CD14-positive monocyte (primary cell): ENCODE results near the gene GPC6. TPM values are rescaled to one million over a fixed set of nuclear protein-coding genes. Genes with fewer than 3 reads are reported as not detected.

ENCODE experiments used
- DNase-seq, 3 donors: peaks; one replicate each; pipeline ENCODE4 v3.0.0-alpha.2; 2011 to 2022
- H2AFZ ChIP-seq: 2 replicates; pipeline ENCODE4 v1.6.0; 2012; ENCODE audit warnings: mild to moderate bottlenecking, low read depth, low read length, inconsistent platforms; ENCODE audit not compliant: insufficient read depth, poor library complexity, severe bottlenecking
- H3K27ac ChIP-seq, 2 donors: 1 replicate in 1 of 2; 2 replicates in 1 of 2; pipeline ENCODE4 v1.5.1; 2012 to 2013; ENCODE audit warnings: low read length in 2 of 2, control low read depth in 1 of 2, inconsistent platforms in 1 of 2, low read depth in 1 of 2, mild to moderate bottlenecking in 1 of 2
- H3K27me3 ChIP-seq, 2 donors: one replicate each; pipeline versions ENCODE4 v1.6.0 to v1.6.1; 2011 to 2013; ENCODE audit warnings: low read length in 2 of 2; ENCODE audit not compliant: control insufficient read depth in 2 of 2, insufficient read depth in 2 of 2
- H3K36me3 ChIP-seq, 2 donors: replicated peaks in 1 of 2; 1 replicate in 1 of 2; 2 replicates in 1 of 2; pipeline versions ENCODE4 v1.5.1 to v1.6.1; 2012 to 2013; ENCODE audit warnings: low read length in 2 of 2, control low read depth in 1 of 2, inconsistent platforms in 1 of 2, mild to moderate bottlenecking in 1 of 2; ENCODE audit not compliant: insufficient read depth in 2 of 2, control insufficient read depth in 1 of 2
- H3K4me1 ChIP-seq, 2 donors: 1 replicate in 1 of 2; 2 replicates in 1 of 2; pipeline versions ENCODE4 v1.5.1 to v1.6.1; 2012 to 2013; ENCODE audit warnings: low read length in 2 of 2, control low read depth in 1 of 2, inconsistent platforms in 1 of 2, mild to moderate bottlenecking in 1 of 2, moderate library complexity in 1 of 2; ENCODE audit not compliant: insufficient read depth in 2 of 2, control insufficient read depth in 1 of 2
- H3K4me2 ChIP-seq: replicated peaks from 2 replicates; pipeline ENCODE3; 2012; ENCODE audit warnings: low read length, moderate library complexity, mild to moderate bottlenecking; ENCODE audit not compliant: poor library complexity, severe bottlenecking; ENCODE audit errors: extremely low read depth
- H3K4me3 ChIP-seq, 3 experiments: fragments of 200-600 bp in 1 of 3; sonication (generic) in 1 of 3; replicated peaks in 1 of 3; 1 replicate in 2 of 3; 2 replicates in 1 of 3; pipeline ENCODE4 v1.5.1; 2011 to 2013; ENCODE audit warnings: low read length in 3 of 3, mild to moderate bottlenecking in 3 of 3, control low read depth in 2 of 3, low read depth in 2 of 3, inconsistent platforms in 1 of 3, moderate library complexity in 1 of 3
- H3K79me2 ChIP-seq: 2 replicates; pipeline ENCODE4 v1.6.0; 2012; ENCODE audit warnings: mild to moderate bottlenecking, control low read depth, inconsistent platforms, low read length, moderate library complexity; ENCODE audit not compliant: insufficient read depth
- H3K9ac ChIP-seq: 2 replicates; pipeline ENCODE4 v1.6.0; 2017; ENCODE audit warnings: low read length, mild to moderate bottlenecking; ENCODE audit not compliant: insufficient read depth, poor library complexity, severe bottlenecking
- H3K9me3 ChIP-seq, 2 donors: replicated peaks in 1 of 2; 1 replicate in 1 of 2; 2 replicates in 1 of 2; pipeline versions ENCODE4 v1.5.1 to v1.6.1; 2012 to 2013; ENCODE audit warnings: low read length in 2 of 2, control low read depth in 1 of 2; ENCODE audit not compliant: control insufficient read depth in 1 of 2, insufficient read depth in 1 of 2
- H4K20me1 ChIP-seq: 2 replicates; pipeline ENCODE4 v1.6.0; 2012; ENCODE audit warnings: mild to moderate bottlenecking, low read length, control low read depth, moderate library complexity; ENCODE audit not compliant: insufficient read depth
- H3K27ac Mint-ChIP-seq, 7 donors: one replicate each; pipeline ENCODE4 v1.8.0; 2020; ENCODE audit warnings: mild to moderate bottlenecking in 7 of 7, mixed read lengths in 7 of 7, moderate library complexity in 6 of 7, inconsistent platforms in 2 of 7
- H3K27me3 Mint-ChIP-seq, 3 donors: one replicate each; pipeline ENCODE4 v1.8.0; 2021 to 2022; ENCODE audit warnings: low read depth in 3 of 3, mild to moderate bottlenecking in 3 of 3, mixed read lengths in 3 of 3, moderate library complexity in 3 of 3, inconsistent platforms in 1 of 3
- H3K36me3 Mint-ChIP-seq, 2 donors: one replicate each; pipeline ENCODE4 v1.8.0; 2020; ENCODE audit warnings: mixed read lengths in 2 of 2, inconsistent platforms in 1 of 2, mild to moderate bottlenecking in 1 of 2
- H3K4me1 Mint-ChIP-seq: one replicate; pipeline ENCODE4 v1.8.0; 2020; ENCODE audit warnings: mild to moderate bottlenecking, mixed read lengths
- H3K4me3 Mint-ChIP-seq, 2 donors: one replicate each; pipeline ENCODE4 v1.8.0; 2020; ENCODE audit warnings: mild to moderate bottlenecking in 2 of 2, mixed read lengths in 2 of 2, moderate library complexity in 1 of 2
- H3K9me3 Mint-ChIP-seq, 7 donors: one replicate each; pipeline ENCODE4 v1.8.0; 2020 to 2022; ENCODE audit warnings: mixed read lengths in 7 of 7, mild to moderate bottlenecking in 6 of 7, moderate library complexity in 6 of 7, inconsistent platforms in 2 of 7
- WGBS: methylation state at CpG from one replicate; pipeline ENCODE4 v1.1.5; 2013; ENCODE audit warnings: missing lambda C conversion rate; ENCODE audit not compliant: insufficient coverage; 5-methylcytosine and 5-hydroxymethylcytosine counted together
- intact Hi-C, 2 donors: fragments of 100-400 bp; cut with micrococcal nuclease; formaldehyde crosslinking; loops; one replicate each; pipeline versions ENCODE4 v1.15.0 to v1.15.1; 2023
- polyA plus RNA-seq, 3 donors: library from polyadenylated mRNA; depleted of rRNA in 1 of 3; unstranded in 2 of 3; stranded (reverse) in 1 of 3; fragments of 300-500 nt in 2 of 3; fragments of >200 nt in 1 of 3; fragmentation: Illumina TruSeq in 2 of 3; gene quantifications; 1 replicate in 2 of 3; 2 replicates in 1 of 3; pipeline ENCODE4 v1.2.3, GENCODE V29; 2012 to 2021
- TF ChIP-seq, protein P1 (sequence below): fragments of 200-600 bp; IDR thresholded peaks from one replicate; pipeline ENCODE4 v1.8.0; 2022; ENCODE audit warnings: antibody characterized with exemption, mild to moderate bottlenecking

GPC6 gene
- polyA plus RNA-seq, 3 donors = not detected

- H3K27me3 ChIP-seq = no peaks in the 10 kb centered on the region
- no peak overlapping the region for H3K4me3 ChIP-seq
- Mint-ChIP-seq H3K4me3 (no peak overlapping the region), H3K27me3 (peaks cover 0 to 2% (median 1%) of the 10 kb centered on the region in 3 donors), H3K4me1 (no peaks in the 10 kb centered on the region), H3K9me3 (peaks cover 0 to 5% (median 0%) of the 10 kb centered on the region in 7 donors), H3K36me3 (no peaks in the 10 kb centered on the region), H3K27ac (no peak overlapping the region)
- H3K36me3 ChIP-seq = no peaks in the 10 kb centered on the region
- no peaks in the 10 kb centered on the region for H4K20me1 ChIP-seq
- H2AFZ ChIP-seq = no peak overlapping the region
- intact Hi-C loops = no loop called here
- DNase-seq = no peak
- TF ChIP-seq, protein P1, sequence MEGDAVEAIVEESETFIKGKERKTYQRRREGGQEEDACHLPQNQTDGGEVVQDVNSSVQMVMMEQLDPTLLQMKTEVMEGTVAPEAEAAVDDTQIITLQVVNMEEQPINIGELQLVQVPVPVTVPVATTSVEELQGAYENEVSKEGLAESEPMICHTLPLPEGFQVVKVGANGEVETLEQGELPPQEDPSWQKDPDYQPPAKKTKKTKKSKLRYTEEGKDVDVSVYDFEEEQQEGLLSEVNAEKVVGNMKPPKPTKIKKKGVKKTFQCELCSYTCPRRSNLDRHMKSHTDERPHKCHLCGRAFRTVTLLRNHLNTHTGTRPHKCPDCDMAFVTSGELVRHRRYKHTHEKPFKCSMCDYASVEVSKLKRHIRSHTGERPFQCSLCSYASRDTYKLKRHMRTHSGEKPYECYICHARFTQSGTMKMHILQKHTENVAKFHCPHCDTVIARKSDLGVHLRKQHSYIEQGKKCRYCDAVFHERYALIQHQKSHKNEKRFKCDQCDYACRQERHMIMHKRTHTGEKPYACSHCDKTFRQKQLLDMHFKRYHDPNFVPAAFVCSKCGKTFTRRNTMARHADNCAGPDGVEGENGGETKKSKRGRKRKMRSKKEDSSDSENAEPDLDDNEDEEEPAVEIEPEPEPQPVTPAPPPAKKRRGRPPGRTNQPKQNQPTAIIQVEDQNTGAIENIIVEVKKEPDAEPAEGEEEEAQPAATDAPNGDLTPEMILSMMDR = no peak
- no peak overlapping the region for H3K4me2 ChIP-seq
- H3K79me2 ChIP-seq = no peaks in the 10 kb centered on the region
- H3K27ac ChIP-seq = no peak overlapping the region
- H3K4me1 ChIP-seq = no peaks in the 10 kb centered on the region
- H3K9me3 ChIP-seq = no peaks in the 10 kb centered on the region
- H3K9ac ChIP-seq = no peak overlapping the region
Observed at GRCh38 chr13:94063096-94063495, 836.5 kb downstream of the GPC6 start.

GRCh38 chr13:94063848-94064247, 837.2 kb downstream of the GPC6 start:
- Mint-ChIP-seq H3K9me3 (peaks cover 0 to 9% (median under 1%) of the 10 kb centered on the region in 7 donors), H3K36me3 (no peaks in the 10 kb centered on the region), H3K27ac (no peak overlapping the region), H3K4me1 (no peaks in the 10 kb centered on the region), H3K4me3 (no peak overlapping the region), H3K27me3 (peaks cover 0 to 2% (median 1%) of the 10 kb centered on the region in 3 donors)
- no CpG with 5 or more reads among the region's 4 CpGs for WGBS
- DNase-seq = no peak
- Histone ChIP-seq H3K36me3 (no peaks in the 10 kb centered on the region), H2AFZ (no peak overlapping the region), H3K4me2 (no peak overlapping the region), H3K27me3 (no peaks in the 10 kb centered on the region), H3K27ac (no peak overlapping the region), H3K79me2 (no peaks in the 10 kb centered on the region), H3K4me1 (no peaks in the 10 kb centered on the region), H3K9ac (no peak overlapping the region), H3K9me3 (no peaks in the 10 kb centered on the region), H4K20me1 (no peaks in the 10 kb centered on the region), H3K4me3 (no peak overlapping the region)
- TF ChIP-seq, protein P1 = no peak
- intact Hi-C loops = no loop called here
